ENCODE data around the gene TDRD15. TPM values are rescaled to one million over a fixed set of nuclear protein-coding genes. Genes with fewer than 3 reads are reported as not detected.
A peak's percentile ranks its signal among the peaks of the same experiment; 100 is the strongest.

The TDRD15 gene
- total and polyA plus RNA-seq, 2 of the 13 experiments (the other 11 are each of a cell fraction or from before 2014, with no cell fraction given), result 0.12 to 0.29 TPM

DNA sequence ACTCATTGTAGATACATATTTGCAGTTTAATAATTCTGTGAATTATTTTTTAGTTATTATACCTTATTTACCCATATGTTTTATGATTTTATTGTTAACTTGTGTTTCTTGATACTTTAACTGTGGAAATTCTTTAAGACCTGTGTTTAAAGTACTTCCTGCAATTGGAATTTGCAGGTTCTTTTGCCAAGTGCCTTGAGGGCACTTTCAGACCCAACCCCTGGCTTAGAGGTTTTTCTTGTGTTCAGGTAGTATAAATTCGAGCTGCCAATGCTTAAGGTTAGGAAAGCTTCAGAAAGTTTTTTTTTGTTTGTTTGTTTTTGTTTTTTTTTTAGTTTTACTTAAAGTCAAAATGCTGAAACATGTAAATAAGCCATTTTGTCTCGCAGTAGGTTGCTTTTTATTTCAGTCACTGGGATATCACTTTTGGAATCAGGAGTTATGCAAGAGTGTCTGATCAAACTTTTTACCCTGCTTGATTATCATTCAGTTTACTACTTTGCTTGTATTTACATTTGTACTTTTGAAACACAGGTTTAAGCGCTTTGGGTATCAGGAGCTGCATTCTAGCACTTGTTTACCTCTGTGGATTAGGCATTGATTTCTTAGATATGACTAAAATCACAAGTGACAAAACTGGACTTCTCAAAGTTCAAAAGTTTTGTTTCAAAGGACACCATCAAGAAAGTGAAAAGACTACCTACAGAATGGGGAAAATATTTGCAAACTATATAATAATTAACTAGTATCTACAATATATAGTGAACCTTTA lies 31.8 kb downstream of the TDRD15 start (continued):
- TF ChIP-seq, protein P1, sequence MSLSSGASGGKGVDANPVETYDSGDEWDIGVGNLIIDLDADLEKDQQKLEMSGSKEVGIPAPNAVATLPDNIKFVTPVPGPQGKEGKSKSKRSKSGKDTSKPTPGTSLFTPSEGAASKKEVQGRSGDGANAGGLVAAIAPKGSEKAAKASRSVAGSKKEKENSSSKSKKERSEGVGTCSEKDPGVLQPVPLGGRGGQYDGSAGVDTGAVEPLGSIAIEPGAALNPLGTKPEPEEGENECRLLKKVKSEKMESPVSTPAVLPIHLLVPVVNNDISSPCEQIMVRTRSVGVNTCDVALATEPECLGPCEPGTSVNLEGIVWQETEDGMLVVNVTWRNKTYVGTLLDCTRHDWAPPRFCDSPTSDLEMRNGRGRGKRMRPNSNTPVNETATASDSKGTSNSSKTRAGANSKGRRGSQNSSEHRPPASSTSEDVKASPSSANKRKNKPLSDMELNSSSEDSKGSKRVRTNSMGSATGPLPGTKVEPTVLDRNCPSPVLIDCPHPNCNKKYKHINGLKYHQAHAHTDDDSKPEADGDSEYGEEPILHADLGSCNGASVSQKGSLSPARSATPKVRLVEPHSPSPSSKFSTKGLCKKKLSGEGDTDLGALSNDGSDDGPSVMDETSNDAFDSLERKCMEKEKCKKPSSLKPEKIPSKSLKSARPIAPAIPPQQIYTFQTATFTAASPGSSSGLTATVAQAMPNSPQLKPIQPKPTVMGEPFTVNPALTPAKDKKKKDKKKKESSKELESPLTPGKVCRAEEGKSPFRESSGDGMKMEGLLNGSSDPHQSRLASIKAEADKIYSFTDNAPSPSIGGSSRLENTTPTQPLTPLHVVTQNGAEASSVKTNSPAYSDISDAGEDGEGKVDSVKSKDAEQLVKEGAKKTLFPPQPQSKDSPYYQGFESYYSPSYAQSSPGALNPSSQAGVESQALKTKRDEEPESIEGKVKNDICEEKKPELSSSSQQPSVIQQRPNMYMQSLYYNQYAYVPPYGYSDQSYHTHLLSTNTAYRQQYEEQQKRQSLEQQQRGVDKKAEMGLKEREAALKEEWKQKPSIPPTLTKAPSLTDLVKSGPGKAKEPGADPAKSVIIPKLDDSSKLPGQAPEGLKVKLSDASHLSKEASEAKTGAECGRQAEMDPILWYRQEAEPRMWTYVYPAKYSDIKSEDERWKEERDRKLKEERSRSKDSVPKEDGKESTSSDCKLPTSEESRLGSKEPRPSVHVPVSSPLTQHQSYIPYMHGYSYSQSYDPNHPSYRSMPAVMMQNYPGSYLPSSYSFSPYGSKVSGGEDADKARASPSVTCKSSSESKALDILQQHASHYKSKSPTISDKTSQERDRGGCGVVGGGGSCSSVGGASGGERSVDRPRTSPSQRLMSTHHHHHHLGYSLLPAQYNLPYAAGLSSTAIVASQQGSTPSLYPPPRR (CRISPR knock-in tag; IDR thresholded peaks at IDR 0.05; ENCODE audit: borderline replicate concordance), result peak; percentile 87; the same call in 1 of the 2 replicates
- no peak for TF ChIP-seq ZNF678 (CRISPR knock-in tag; IDR thresholded peaks at IDR 0.05)
- TF ChIP-seq ZNF441 (CRISPR knock-in tag; IDR thresholded peaks at IDR 0.05; ENCODE audit: borderline replicate concordance), result no peak
- TF ChIP-seq ZNF878 (CRISPR knock-in tag; IDR thresholded peaks at IDR 0.05), result peak; percentile 74; the same call in 1 of the 2 replicates
- TF ChIP-seq NCOR1 (IDR thresholded peaks at IDR 0.05; ENCODE audit: borderline replicate concordance, low read length), result peak; percentile 93
- TF ChIP-seq, protein P2, sequence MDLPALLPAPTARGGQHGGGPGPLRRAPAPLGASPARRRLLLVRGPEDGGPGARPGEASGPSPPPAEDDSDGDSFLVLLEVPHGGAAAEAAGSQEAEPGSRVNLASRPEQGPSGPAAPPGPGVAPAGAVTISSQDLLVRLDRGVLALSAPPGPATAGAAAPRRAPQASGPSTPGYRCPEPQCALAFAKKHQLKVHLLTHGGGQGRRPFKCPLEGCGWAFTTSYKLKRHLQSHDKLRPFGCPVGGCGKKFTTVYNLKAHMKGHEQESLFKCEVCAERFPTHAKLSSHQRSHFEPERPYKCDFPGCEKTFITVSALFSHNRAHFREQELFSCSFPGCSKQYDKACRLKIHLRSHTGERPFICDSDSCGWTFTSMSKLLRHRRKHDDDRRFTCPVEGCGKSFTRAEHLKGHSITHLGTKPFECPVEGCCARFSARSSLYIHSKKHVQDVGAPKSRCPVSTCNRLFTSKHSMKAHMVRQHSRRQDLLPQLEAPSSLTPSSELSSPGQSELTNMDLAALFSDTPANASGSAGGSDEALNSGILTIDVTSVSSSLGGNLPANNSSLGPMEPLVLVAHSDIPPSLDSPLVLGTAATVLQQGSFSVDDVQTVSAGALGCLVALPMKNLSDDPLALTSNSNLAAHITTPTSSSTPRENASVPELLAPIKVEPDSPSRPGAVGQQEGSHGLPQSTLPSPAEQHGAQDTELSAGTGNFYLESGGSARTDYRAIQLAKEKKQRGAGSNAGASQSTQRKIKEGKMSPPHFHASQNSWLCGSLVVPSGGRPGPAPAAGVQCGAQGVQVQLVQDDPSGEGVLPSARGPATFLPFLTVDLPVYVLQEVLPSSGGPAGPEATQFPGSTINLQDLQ (CRISPR knock-in tag; IDR thresholded peaks at IDR 0.05), result no peak
- no peak for TF ChIP-seq U2AF1 (optimal IDR thresholded peaks at IDR 0.05; ENCODE audit: low read depth, low read length)
- no peak for TF ChIP-seq CCAR2 (optimal IDR thresholded peaks at IDR 0.05; ENCODE audit: low read depth, low read length)
- peak; percentile 56 for TF ChIP-seq NR2F6 (IDR thresholded peaks at IDR 0.05)
- TF ChIP-seq NR2F6 (CRISPR knock-in tag; IDR thresholded peaks at IDR 0.05), result peak; percentile 74
- no peak for TF ChIP-seq ZNF713 (CRISPR knock-in tag; IDR thresholded peaks at IDR 0.05)
- no peak for TF ChIP-seq ZNF83 (CRISPR knock-in tag; IDR thresholded peaks at IDR 0.05; ENCODE audit: borderline replicate concordance)
- TF ChIP-seq ZNF354B (CRISPR knock-in tag; IDR thresholded peaks at IDR 0.05), result no peak
- TF ChIP-seq, protein P3, sequence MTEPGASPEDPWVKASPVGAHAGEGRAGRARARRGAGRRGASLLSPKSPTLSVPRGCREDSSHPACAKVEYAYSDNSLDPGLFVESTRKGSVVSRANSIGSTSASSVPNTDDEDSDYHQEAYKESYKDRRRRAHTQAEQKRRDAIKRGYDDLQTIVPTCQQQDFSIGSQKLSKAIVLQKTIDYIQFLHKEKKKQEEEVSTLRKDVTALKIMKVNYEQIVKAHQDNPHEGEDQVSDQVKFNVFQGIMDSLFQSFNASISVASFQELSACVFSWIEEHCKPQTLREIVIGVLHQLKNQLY (CRISPR knock-in tag; IDR thresholded peaks at IDR 0.05), result no peak; the same call in 1 of the 2 replicates
- TF ChIP-seq SP140L (CRISPR knock-in tag; IDR thresholded peaks at IDR 0.05; ENCODE audit: borderline replicate concordance), result no peak
- TF ChIP-seq, protein P4, sequence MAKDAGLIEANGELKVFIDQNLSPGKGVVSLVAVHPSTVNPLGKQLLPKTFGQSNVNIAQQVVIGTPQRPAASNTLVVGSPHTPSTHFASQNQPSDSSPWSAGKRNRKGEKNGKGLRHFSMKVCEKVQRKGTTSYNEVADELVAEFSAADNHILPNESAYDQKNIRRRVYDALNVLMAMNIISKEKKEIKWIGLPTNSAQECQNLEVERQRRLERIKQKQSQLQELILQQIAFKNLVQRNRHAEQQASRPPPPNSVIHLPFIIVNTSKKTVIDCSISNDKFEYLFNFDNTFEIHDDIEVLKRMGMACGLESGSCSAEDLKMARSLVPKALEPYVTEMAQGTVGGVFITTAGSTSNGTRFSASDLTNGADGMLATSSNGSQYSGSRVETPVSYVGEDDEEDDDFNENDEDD (CRISPR knock-in tag; IDR thresholded peaks at IDR 0.05; ENCODE audit: borderline replicate concordance), result no peak
- TF ChIP-seq MAZ (IDR thresholded peaks at IDR 0.05; ENCODE audit: borderline replicate concordance, low read depth, low read length), result no peak
- 0 out of 2 replicates have a peak, but pooled peaks have one; percentile 23 for TF ChIP-seq MAZ (CRISPR knock-in tag; IDR thresholded peaks at IDR 0.05; ENCODE audit: low read depth)
- TF ChIP-seq, protein P5, sequence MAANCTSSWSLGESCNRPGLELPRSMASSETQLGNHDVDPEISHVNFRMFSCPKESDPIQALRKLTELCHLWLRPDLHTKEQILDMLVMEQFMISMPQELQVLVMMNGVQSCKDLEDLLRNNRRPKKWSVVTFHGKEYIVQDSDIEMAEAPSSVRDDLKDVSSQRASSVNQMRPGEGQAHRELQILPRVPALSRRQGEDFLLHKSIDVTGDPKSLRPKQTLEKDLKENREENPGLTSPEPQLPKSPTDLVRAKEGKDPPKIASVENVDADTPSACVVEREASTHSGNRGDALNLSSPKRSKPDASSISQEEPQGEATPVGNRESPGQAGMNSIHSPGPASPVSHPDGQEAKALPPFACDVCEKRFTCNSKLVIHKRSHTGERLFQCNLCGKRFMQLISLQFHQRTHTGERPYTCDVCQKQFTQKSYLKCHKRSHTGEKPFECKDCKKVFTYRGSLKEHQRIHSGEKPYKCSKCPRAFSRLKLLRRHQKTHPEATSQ (CRISPR knock-in tag; IDR thresholded peaks at IDR 0.05; ENCODE audit: borderline replicate concordance), result no peak; the same call in 1 of the 2 replicates

All from HepG2 (cell line).